Superior temporal gyrus (tissue), 1 donor: ENCODE results near the gene DSCAM.

Source experiments
- DNase-seq: peaks from one replicate; pipeline ENCODE4 v3.0.0-alpha.2; 2016; ENCODE audit errors: extremely low spot score

Gene DSCAM

DNA sequence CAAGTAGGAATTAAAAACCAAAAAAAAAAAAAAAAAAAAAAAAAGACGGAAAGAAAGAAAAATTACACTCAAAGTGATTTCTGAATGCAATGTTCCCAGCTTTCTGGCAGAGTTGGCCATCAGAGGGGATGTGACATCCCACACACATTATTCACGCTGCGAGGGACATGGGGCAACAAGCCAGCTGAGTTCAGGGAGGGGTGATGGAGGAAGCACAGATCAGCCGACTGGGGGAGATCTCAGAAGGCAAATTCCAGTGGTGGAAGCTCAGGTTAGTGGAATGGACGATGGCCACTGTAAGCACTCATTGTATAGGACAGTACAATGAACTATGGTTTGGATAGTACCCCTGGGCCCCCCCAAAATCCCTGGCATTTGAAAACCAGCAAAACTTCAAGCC is 667.8 kb downstream of the DSCAM start:
- DNase-seq: no peak

DNA sequence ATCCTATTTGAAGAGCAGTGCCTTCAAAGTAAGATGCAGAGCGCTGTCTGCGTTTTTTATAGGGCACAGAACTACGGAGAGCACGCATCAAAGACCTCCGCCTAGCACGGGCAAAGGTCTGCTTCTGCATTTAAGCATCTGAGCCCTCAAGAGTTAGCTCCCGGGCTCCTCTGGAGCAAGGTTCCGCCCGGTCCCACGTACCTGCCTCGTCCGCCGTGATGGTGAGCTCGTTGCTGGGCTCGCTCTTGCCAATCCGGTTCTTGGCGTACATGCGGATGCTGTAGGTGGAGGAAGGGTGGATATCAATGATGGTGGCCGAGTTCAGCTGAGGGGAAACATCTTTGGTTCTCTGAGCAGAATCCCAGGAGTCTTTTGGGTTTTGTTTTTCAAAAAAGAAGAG is 668.2 kb downstream of the DSCAM start:
- no peak for DNase-seq

DNA sequence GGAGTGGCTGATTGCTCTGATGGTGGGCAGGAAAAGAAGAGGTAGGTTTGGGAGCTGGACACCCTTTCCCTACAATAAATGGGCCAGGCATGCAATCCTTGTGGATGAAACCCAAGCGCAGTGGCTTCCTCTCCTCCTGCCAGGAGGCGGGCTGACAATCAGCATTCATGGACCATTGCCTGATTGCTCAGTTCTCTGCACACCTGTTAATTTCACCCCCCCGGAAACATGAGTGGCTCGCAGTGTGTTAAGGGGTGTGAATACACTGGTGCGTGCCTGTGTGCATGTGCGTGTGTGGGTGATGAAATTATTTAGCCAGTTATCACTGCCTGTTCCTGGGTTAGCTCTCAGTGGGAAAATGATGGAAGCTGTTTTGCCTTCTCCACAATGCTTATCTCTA is 669.0 kb downstream of the DSCAM start:
- no peak for DNase-seq

DNA sequence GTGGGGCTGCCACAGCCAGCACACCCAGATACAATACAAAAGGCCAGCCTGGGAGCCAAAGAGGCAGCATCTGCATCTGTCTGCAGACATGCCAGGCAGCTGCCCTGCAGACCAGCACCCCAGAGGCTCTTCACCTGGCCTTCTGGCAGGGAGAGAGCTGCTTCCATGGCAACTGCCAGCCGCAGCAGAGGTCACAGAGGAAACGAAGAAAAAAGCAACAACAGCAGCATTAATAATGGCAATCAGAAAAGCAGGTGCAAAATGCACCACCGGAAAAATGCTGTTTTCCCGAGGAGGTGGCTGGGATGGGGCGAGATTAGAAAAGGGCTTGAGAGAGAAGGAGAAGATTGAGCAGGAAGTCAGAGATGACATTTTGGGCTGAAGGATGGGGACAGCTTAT is 670.2 kb downstream of the DSCAM start:
- DNase-seq: no peak

DNA sequence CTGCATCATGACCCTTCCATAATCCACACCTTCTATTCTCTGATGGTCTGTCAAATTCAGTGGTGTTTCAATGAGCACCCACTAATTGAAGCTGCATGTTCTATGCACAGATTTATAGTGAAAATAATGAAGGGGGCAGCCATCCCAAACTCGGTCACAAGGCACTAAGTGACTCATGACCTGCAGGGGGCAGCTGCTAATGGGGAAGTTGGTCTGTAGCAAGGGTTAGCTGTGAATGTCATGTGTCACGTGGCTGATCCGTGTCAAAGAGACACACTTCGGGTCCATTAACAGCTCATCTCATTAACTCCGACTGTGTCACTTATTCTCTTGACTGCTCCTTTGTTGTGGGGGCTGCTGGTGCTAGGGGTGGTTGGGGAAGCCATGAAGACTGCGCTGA is 673.1 kb downstream of the DSCAM start:
- no peak for DNase-seq

DNA sequence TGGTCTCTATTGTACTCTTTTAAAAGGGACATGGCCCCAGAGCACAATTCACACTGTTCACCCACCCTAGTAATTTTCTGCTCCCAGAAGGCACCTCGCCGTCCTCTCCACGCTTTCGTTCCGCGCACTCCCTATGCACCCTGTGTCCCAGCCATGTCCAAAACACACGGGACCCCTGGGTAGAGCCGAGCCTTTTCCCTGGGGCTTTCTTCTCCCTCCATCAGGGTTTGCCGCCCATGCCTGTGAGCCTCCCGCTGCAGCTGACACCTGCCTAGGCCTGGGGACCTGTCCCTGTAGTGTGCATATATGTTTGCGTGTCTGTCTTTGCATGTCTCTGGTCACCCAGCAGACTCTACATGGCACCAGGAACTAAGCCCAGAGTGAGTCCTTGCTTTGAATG is 677.0 kb downstream of the DSCAM start:
- no peak for DNase-seq

DNA sequence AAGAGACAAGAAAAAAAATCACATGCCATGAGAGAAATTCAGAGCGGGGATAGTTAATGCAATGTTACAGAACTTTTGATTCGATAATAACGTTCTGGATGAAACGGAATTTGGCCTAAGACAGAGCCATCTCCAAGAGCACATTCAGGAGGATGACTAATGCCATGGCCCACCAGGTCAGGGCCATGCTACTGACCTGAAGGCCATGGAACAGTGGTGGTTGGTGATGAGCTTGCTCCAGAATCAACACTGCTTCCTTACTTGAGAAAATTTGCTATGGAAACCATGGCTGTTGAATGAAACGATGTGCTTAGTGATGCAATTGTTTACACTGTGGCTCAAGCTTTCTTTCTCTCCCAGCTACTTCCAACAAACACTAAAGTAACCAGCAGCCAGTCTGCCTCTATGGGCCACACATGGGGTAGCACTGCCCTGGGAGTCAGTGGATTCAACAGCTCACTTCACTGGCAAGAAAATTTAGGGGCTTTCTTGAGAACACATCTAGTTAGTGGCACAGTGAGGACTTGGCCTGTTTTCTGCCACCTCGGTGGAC is 680.6 kb downstream of the DSCAM start:
- DNase-seq: no peak

DNA sequence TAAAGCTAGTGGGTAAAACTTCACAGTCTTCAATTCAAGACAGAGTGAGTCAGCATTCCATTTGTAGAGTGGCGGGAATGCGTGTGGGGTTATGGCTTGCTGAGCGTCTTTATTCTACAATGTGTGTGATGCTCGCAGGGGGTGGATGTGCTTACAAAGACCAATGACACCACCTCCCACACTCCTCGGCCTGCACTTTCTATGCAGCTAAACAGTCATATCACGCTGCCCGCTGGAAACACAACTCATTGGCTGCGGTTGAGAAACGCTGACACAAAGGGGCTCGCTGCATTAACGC is 681.2 kb downstream of the DSCAM start:
- no peak for DNase-seq

DNA sequence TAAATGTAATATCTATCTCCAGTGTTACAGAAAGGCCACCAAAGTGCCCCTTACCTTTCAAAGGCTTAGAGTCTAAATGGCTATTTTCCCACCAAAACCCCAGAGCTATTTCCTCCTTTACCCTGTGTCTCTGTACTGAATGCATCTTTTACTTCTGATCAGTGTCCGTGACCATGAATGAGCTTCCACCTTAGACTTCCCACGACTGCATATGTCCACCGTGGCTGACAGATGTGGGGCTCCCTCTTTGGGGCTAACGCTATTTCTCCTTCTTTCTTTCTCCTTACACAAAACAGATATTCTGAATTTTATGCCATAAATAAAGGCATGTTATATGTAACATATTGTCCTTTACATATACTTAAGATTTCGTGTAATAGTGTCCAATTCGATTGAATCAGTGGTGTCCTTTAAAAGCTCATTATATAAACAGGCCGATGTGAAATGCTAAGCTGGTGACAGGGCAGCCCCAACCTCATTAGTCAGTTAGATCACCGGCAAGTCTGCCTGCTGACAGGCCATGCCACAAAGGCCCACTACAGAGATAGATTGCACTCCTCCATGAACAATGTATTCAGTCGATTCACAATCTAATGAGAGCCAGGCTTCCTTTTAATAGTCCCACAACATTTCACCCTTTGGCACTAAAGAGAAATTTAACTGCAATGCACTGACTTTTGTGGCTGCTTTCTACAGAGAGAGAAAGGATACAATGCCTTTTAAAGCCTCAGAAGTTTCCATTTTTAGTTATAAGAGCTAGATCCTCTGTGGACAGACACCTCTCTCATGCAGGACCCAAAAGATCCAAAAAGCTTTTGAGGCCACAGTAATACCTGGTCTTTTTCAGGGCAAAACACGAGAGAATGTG is 681.8 kb downstream of the DSCAM start:
- no peak for DNase-seq

DNA sequence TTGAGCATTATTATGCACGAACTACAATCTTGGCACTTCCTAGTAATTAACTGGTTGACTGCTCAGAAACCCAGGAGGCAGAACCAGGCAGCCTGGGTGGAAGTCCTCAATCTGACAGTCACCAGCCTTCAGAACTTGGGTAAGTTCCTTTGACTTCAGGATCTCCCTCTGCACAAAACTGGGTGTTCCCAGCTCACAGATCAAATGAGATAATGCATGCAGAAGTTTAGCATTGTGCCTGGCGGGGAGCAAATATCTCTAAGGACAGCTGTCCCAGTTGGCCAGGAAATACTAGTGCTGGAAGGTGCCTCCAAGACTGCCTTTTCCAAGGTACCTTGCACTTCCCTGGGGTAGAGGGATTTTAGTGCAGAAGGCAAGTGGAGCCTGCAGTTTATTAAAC is 684.9 kb downstream of the DSCAM start:
- no peak for DNase-seq

DNA sequence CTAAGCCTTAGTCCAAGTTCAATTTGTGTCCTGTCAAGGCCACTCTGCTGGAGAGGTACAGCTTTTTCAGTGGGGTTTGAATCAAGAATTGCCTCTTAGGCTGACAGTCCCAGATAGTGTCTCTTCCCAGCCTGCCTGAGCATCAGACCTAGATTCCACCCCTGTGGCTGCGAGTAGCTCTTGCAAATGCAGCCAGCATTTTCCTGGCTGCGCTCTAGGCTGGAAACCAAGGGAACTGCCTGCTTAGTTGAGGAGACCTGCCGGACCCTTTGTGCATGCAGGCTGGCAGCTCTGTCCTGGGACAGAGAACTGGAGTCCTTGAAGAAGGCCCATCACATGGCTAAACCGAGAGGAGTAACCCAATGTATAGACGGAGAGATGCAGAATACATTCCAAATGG is 686.0 kb downstream of the DSCAM start:
- no peak for DNase-seq

DNA sequence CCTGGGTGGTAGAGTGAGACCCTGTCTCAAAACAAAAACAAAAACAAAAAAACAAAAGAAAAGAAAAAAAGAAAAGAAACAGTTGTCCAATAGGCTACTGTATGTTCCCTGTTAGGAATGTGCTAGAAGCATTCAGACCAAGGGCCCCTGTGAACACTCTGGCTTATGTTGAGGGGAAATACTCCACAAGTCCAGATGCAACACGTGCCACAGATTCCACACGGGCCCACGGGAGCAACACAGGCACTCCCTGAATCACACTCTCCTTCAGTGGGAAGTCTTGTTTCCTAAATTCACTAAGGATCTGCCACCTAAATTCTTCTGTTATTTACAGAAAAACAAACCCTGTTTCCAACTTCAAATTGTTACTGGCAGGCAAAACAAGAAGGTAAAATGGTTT is 688.6 kb downstream of the DSCAM start:
- DNase-seq: no peak

DNA sequence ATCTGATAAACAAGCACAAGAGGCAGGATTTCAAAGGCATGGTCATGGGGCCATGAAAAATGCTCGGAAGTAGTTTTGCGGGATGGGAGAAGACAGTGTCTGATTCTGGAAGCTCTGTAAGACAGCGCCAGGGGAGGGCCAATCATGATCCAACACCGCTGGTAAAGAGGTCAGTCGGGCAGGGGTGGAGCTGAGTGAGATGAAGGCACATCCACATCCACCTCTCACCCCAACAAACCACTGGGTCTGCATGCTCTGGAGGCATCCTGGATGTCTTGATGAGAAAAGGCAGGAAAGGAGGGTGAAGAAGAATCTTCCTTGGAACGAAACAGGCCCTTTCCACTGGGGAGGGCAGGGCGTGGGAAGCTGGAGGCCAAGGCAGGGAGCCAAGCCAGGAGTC is 691.4 kb downstream of the DSCAM start:
- no peak for DNase-seq

DNA sequence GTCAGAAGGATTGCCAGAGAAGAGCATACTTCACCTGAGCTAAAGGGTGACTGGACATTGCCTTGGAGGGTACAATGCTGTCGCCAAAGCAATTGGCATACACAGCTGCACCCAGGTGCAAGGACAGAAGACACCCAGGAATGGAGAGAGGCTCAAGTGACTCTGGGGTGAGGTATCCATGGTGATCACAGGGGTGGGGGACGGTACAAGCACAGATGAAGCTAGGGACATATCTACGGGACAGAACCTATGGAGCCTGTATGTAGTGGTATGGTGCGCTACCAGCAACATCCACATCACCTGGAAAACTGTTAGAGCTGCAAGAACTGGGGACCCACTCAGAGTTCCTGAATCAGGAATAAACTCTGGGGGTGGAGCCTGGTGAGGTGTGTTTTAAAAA is 693.6 kb downstream of the DSCAM start:
- DNase-seq: no peak

DNA sequence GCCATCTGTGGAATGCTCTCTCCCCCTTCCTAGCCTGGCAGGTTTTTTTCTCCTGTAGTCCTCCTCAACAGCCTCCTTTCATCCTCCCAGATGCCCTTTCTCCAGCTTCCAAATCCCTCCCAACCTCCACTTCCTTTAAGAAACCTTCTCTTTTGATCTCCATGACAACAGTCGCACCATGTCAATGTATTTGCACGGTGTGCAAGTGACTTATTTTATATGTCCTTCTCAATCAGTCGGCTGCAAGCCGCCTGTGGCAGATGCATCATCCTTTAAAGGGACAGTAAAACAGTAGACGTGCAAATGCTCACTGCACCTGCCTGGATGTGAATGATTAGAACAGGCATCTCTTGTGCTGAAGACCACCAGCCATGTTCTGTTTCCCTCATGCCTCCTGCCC is 694.5 kb downstream of the DSCAM start:
- no peak for DNase-seq

DNA sequence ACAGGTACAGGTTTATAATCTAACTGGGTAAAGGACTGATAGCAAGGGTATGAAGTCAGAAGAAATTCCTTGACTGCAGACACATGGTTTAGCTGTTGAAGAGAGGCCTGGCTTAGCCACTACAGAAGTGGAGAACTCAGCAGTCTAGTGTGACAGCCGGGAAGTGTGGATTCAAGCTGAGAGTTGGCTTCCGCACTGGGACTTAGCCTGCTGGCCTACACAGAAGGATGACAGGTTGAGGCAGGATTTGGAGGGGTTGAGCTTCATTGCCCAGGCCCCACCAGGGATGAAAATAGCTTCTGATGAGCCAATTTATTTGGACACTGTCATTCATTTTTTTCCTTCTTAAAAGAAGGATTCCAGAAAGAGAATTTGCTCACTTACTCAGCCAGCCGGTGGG is 695.3 kb downstream of the DSCAM start:
- no peak for DNase-seq

DNA sequence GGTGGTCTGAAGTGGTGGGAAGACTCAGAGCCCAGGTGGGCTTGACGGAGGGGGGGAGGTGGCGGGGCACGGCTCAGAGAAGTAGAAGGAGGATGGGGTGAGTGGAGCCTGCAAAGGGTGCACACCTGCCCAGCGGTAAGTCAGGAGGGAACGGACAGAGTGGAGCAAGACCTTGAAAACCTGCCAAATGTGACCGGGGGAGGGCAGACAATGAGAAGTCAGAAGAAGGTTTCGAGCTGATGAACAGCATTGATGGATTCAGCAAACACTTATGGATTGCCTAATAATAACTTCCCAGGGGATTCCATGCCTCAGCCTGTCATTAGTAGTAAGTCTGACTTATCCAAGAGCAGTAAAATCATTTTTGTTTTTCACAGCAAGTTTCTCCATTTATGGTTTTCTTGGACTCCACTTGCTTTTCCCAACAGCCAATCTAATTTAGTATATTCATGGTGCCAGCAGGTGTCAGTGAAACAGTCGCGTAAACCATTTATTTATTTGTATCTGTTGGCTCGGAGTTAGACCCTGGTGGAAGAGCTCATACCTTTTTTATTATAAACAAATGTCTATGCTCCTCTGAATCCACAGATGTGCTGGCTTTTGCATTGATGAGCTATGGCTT is 700.6 kb downstream of the DSCAM start:
- DNase-seq: no peak

DNA sequence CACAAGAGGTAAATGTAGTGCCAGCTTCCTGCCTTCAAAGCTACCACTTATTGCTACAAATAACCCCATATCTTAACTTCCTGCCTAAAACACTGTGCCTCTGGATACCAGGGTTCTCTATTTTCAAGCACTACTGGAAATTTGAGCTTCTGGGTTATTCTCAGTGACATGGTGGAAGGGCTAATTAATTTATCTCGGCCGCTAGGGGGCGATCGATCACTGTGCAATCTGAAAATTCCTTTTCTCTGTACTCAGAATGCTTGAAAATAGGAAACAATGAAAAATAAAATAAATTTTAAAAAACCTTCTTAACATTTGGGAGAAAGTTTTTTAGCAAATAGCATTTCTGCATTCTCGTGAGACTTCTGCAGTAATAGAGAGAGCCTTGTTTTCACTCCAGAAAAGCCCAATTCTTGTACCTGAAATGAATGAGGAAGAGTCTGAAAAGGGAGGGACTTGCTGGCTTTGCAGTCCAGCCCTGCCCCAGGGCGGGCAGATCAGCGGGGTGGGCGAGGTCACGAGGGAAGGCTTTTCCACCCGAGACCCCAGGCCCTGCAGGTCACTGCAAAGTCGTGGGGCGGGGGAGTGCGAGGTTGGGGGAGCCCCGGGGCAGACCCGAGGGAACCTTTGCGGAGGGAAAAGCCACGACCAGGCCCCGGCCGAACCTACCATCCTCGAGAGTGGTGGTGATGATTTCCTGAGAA is 703.0 kb downstream of the DSCAM start:
- peak; percentile 92 for DNase-seq

DNA sequence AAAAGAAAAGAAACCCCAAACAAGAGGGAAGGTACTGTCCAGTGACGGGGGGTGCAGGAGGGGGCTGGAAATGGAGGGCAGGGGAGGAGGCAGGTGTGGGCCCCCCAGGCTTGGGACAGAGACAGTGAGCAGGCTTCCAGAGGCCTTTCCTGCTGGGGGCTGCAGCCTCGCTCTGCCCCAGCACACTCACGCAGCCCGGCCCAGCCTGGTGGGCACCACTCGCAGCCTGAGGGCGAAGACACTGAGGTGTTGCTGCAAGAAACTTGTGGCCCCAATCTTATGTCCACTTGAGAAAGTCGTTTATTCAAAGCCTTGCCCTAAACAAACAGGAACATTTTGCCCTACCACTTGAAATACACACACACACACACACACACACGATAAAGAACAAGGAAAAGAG is 705.3 kb downstream of the DSCAM start:
- no peak for DNase-seq

DNA sequence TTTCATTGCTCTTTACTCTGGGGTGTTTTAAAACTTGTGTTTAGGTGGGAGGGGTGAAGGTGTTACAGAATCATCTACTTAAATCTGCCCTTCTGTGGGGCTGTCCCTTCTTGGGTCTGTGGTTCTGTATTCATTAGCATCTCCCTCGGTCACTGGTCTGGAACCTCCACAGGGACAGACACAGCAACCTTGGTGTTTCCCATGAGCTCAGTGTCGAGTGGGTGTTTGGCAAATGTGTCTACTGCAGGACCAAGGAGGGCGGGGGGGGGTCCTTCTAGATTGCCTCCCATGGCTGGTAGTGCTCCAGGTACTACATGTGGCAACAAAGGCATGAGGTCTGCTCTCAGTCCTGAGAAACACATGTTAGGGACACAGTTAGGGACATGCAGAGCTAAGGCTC is 706.3 kb downstream of the DSCAM start:
- no peak for DNase-seq

DNA sequence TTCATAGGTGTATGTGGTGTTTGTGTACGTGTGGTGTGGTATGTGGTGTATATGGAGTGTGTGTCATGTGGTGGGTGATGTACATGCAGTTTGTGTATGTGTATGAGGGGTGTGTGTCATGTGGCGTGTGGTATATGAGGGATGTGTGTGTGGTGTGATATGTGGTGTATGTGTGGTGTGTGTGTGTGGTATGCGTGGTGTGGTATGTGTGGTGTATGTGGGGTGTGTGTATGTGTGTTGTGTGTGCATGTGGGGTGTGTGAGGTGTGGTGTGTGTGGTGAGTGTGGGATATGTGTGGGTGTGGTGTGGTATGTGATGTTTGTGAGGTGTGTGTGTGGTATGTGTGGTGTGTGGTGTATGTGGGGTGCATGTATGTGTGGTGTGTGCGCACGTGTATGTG is 707.3 kb downstream of the DSCAM start:
- DNase-seq: no peak

DNA sequence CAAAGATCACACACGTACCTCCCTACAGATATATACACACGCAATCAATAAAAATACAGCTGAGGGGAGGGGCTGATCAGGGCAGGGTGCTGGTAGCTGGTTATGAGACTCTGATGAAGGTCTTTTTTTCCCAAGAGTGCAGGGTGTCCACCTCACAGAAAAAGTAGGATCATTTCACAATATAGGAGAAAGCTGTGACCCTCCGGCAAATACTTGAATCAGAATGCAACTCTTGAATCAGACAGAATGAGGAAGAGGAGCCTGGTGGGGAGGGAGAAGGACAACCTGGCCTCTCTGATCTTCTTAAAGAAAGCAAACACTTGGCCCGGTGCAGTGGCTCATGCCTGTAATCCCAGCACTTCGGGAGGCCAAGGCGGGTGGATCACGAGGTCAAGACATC is 710.4 kb downstream of the DSCAM start:
- DNase-seq: no peak
